ENCODE results near the gene ZBTB17. TPM values are rescaled to one million over a fixed set of nuclear protein-coding genes. Genes with fewer than 3 reads are reported as not detected.
A peak's percentile ranks its signal among the peaks of the same experiment; 100 is the strongest.

Gene ZBTB17
- total and polyA plus RNA-seq, 2 experiments from 2014 or later = 16.8 to 32.3 TPM

DNA sequence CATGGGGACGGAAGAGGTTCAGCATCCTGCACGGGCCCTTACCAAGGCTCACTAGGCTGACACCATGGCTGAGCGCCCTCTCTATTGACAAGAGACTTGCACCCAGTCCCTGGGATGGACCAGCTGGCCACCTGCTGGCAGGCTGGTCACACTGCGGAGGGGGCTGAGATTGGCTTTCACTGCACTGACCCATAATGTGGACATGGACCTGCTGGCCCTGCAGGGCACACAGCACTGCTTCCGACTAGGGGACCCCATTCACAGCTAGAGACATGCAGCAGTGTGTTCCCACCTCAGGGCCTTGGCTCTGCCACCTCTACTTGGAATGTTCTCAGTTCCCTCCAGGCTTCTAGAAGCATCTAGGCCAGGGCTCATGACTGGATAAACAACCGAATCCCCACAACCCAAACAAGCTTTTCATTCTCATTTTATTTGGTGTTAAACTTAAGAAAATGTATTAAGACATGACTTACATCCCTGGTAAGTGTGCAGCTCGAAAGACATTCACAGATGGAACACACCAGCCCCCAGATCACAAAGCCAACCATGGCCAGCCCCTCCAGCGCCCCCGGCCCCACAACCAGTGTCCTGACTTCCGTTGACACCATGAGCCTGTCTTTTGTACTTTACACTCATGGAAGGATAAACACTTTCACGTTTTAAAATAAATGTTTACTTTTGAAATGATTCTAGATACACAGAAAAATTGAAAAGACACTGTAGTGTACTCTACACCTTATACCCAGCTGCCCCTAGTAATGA is 18.9 kb upstream of the ZBTB17 start:
- Histone ChIP-seq H3K36me3 (replicated peaks; ENCODE audit: insufficient read depth, low read depth) (no peaks in the 10 kb centered on the region), H3K4me2 (no peak overlapping the region), H3K9me3 (ENCODE audit: low read depth) (no peaks in the 10 kb centered on the region), H3K4me1 (ENCODE audit: insufficient read depth) (no peaks in the 10 kb centered on the region), H2AFZ (no peak overlapping the region), H3K27ac (no peak overlapping the region), H4K20me1 (ENCODE audit: insufficient read depth, poor library complexity, severe bottlenecking) (no peaks in the 10 kb centered on the region), H3K9me2 (replicated peaks; ENCODE audit: insufficient read depth) (no peaks in the 10 kb centered on the region), H3K79me2 (no peaks in the 10 kb centered on the region), H3K27me3 (no peaks in the 10 kb centered on the region), H3K4me3 (no peak overlapping the region)
- peak; percentile 68 for DNase-seq (ENCODE audit: low spot score)
- TF ChIP-seq, protein P1, sequence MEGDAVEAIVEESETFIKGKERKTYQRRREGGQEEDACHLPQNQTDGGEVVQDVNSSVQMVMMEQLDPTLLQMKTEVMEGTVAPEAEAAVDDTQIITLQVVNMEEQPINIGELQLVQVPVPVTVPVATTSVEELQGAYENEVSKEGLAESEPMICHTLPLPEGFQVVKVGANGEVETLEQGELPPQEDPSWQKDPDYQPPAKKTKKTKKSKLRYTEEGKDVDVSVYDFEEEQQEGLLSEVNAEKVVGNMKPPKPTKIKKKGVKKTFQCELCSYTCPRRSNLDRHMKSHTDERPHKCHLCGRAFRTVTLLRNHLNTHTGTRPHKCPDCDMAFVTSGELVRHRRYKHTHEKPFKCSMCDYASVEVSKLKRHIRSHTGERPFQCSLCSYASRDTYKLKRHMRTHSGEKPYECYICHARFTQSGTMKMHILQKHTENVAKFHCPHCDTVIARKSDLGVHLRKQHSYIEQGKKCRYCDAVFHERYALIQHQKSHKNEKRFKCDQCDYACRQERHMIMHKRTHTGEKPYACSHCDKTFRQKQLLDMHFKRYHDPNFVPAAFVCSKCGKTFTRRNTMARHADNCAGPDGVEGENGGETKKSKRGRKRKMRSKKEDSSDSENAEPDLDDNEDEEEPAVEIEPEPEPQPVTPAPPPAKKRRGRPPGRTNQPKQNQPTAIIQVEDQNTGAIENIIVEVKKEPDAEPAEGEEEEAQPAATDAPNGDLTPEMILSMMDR (IDR thresholded peaks at IDR 0.05; ENCODE audit: poor library complexity) = peak; percentile 57
- no peak for TF ChIP-seq EZH2 (IDR thresholded peaks at IDR 0.05; ENCODE audit: borderline replicate concordance)
- 66% methylated on average over 11 of the region's 11 CpGs for WGBS (ENCODE audit: low lambda C conversion rate, missing lambda C conversion rate)

- H3K4me2 ChIP-seq = no peak overlapping the region
- no peak overlapping the region for H2AFZ ChIP-seq
- no peak for DNase-seq (ENCODE audit: low spot score)
- no peaks in the 10 kb centered on the region for H3K36me3 ChIP-seq (replicated peaks; ENCODE audit: insufficient read depth, low read depth)
- H3K27ac ChIP-seq = no peak overlapping the region
- no peaks in the 10 kb centered on the region for H3K27me3 ChIP-seq
- no peaks in the 10 kb centered on the region for H3K4me1 ChIP-seq (ENCODE audit: insufficient read depth)
- TF ChIP-seq EZH2phosphoT487 (IDR thresholded peaks at IDR 0.05; ENCODE audit: low read depth, severe bottlenecking, unreplicated experiment) = no peak
- TF ChIP-seq, protein P1 (IDR thresholded peaks at IDR 0.05; ENCODE audit: poor library complexity) = no peak
- no peak for TF ChIP-seq EZH2 (IDR thresholded peaks at IDR 0.05; ENCODE audit: borderline replicate concordance)
- H3K9me3 ChIP-seq (ENCODE audit: low read depth) = no peaks in the 10 kb centered on the region
- H3K9me2 ChIP-seq (replicated peaks; ENCODE audit: insufficient read depth) = no peaks in the 10 kb centered on the region
- H3K79me2 ChIP-seq = no peaks in the 10 kb centered on the region
- 98% methylated on average over 10 of the region's 10 CpGs for WGBS (ENCODE audit: low lambda C conversion rate, missing lambda C conversion rate)
- no peaks in the 10 kb centered on the region for H4K20me1 ChIP-seq (ENCODE audit: insufficient read depth, poor library complexity, severe bottlenecking)
- no peak overlapping the region for H3K4me3 ChIP-seq
Observed at GRCh38 chr1:15994081-15994480, 18.2 kb upstream of the ZBTB17 start.

DNA sequence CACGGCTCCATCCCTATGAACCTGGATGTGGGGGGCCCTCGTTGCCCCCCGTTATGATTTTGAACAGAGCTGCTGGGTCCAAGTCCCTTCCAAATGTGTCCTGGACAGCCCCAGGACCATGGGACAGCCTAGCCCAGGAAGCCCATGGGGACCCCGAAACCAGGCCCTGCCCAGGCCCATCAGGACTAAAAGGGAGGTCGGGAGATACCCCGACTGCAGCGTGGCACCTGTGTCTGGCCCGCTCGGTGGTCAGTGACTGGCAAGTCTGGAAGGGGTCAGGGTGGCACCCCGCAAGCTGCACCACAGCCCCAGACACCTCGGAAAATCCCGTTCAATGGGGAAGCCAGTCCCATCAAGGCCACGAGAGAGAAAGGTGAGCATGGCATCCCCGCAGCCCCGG is 17.8 kb upstream of the ZBTB17 start:
- no peak overlapping the region for H2AFZ ChIP-seq

More for the DNA sequence above, 17.8 kb upstream of the ZBTB17 start:
- no peak overlapping the region for H3K4me3 ChIP-seq
- no peaks in the 10 kb centered on the region for H3K36me3 ChIP-seq (replicated peaks; ENCODE audit: insufficient read depth, low read depth)
- DNase-seq (ENCODE audit: low spot score) = no peak
- H4K20me1 ChIP-seq (ENCODE audit: insufficient read depth, poor library complexity, severe bottlenecking) = no peaks in the 10 kb centered on the region
- no peaks in the 10 kb centered on the region for H3K79me2 ChIP-seq
- no peaks in the 10 kb centered on the region for H3K4me1 ChIP-seq (ENCODE audit: insufficient read depth)
- no peaks in the 10 kb centered on the region for H3K9me3 ChIP-seq (ENCODE audit: low read depth)
- no peak overlapping the region for H3K4me2 ChIP-seq
- H3K9me2 ChIP-seq (replicated peaks; ENCODE audit: insufficient read depth) = no peaks in the 10 kb centered on the region
- WGBS (ENCODE audit: low lambda C conversion rate, missing lambda C conversion rate) = 93% methylated on average over 15 of the region's 15 CpGs
- H3K27ac ChIP-seq = no peak overlapping the region
- no peak for TF ChIP-seq EZH2phosphoT487 (IDR thresholded peaks at IDR 0.05; ENCODE audit: low read depth, severe bottlenecking, unreplicated experiment)
- TF ChIP-seq EZH2 (IDR thresholded peaks at IDR 0.05; ENCODE audit: borderline replicate concordance) = no peak
- TF ChIP-seq, protein P1 (IDR thresholded peaks at IDR 0.05; ENCODE audit: poor library complexity) = no peak
- H3K27me3 ChIP-seq = no peaks in the 10 kb centered on the region

Measured in hepatocyte (in vitro differentiated cells).